Upper lobe of left lung (tissue), 4 donors: Measurements from ENCODE around the gene MAD1L1.

Experiments used
- CTCF ChIP-seq, 6 experiments: fragments of 450-650 bp in 4 of 6; fragments of 200-600 bp in 2 of 6; sonication (generic) in 2 of 6; IDR thresholded peaks; one replicate each; pipeline ENCODE4 v1.5.1; 2016 to 2019; ENCODE audit warnings: antibody characterized with exemption in 6 of 6
- EP300 ChIP-seq, 4 donors: sonication (generic); formaldehyde crosslinking; IDR thresholded peaks; one replicate each; pipeline ENCODE4 v1.5.1; 2017; ENCODE audit warnings: antibody characterized with exemption in 4 of 4, control low read depth in 2 of 4
- POLR2A ChIP-seq, 4 donors: fragments of 450-650 bp; IDR thresholded peaks; one replicate each; pipeline ENCODE4 v1.5.1; 2016 to 2017; ENCODE audit warnings: antibody characterized with exemption in 4 of 4, mild to moderate bottlenecking in 2 of 4

GRCh38 chr7:1926908-1927306 is 305.8 kb downstream of the MAD1L1 start:
- TF ChIP-seq CTCF (IDR thresholded peaks at IDR 0.05) (no peak), POLR2A (IDR thresholded peaks at IDR 0.05) (no peak), EP300 (IDR thresholded peaks at IDR 0.05) (no peak)
